ENCODE results near the gene DCAF10.

- TF ChIP-seq EZH2 (IDR thresholded peaks at IDR 0.05; ENCODE audit: low read depth) (no peak), CTCF (conservative IDR thresholded peaks at IDR 0.05) (no peak)
Observed at GRCh38 chr9:37870799-37871176, 70.2 kb downstream of the DCAF10 start.
